Astrocyte (in vitro differentiated cells and primary cell): ENCODE measurements around the gene CARD11. TPM values are rescaled to one million over a fixed set of nuclear protein-coding genes. Genes with fewer than 3 reads are reported as not detected.
A peak's percentile ranks its signal among the peaks of the same experiment; 100 is the strongest.

Source experiments
- DNase-seq: peaks from one replicate; pipeline ENCODE4 v3.0.0-alpha.2; 2010; ENCODE audit warnings: low read depth
- FAIRE-seq: peaks from 2 replicates; lab custom pipeline; 2011; peaks lifted over from hg19 to GRCh38; lab: Jason Lieb, UNC
- H2AFZ ChIP-seq: 2 replicates; pipeline ENCODE4 v1.6.0; 2012; ENCODE audit warnings: low read depth, low read length, inconsistent platforms
- H3K27ac ChIP-seq: 2 replicates; pipeline ENCODE4 v1.5.1; 2011; ENCODE audit warnings: low read depth, low read length, inconsistent platforms
- H3K27me3 ChIP-seq: 2 replicates; pipeline ENCODE4 v1.6.0; 2011; ENCODE audit warnings: low read length, inconsistent platforms; ENCODE audit not compliant: insufficient read depth
- H3K36me3 ChIP-seq: 2 replicates; pipeline ENCODE4 v1.5.1; 2011; ENCODE audit warnings: low read length, inconsistent platforms; ENCODE audit not compliant: insufficient read depth
- H3K4me1 ChIP-seq: 2 replicates; pipeline ENCODE4 v1.5.1; 2011; ENCODE audit warnings: low read length, inconsistent platforms; ENCODE audit not compliant: insufficient read depth
- H3K4me2 ChIP-seq: 2 replicates; pipeline ENCODE4 v1.6.0; 2012; ENCODE audit warnings: low read length, inconsistent platforms
- H3K4me3 ChIP-seq: 2 replicates; pipeline ENCODE4 v1.5.1; 2011; ENCODE audit warnings: low read depth, mild to moderate bottlenecking, low read length, inconsistent platforms; ENCODE audit not compliant: insufficient read depth
- H3K79me2 ChIP-seq: 2 replicates; pipeline ENCODE4 v1.6.0; 2012; ENCODE audit warnings: mild to moderate bottlenecking, low read length, inconsistent platforms; ENCODE audit not compliant: insufficient read depth
- H3K9ac ChIP-seq: 2 replicates; pipeline ENCODE4 v1.6.0; 2012; ENCODE audit warnings: mild to moderate bottlenecking, low read length, inconsistent platforms
- H3K9me3 ChIP-seq: 2 replicates; pipeline ENCODE4 v1.5.1; 2012; ENCODE audit warnings: low read depth, mild to moderate bottlenecking, low read length, inconsistent platforms; ENCODE audit not compliant: insufficient read depth
- H4K20me1 ChIP-seq: 2 replicates; pipeline ENCODE4 v1.6.0; 2012; ENCODE audit warnings: low read length, inconsistent platforms; ENCODE audit not compliant: insufficient read depth
- H3K27ac Mint-ChIP-seq: one replicate; pipeline ENCODE4 v1.8.0; 2021; ENCODE audit warnings: mild to moderate bottlenecking, mixed read lengths; ENCODE audit not compliant: unreplicated experiment
- H3K27me3 Mint-ChIP-seq: one replicate; pipeline ENCODE4 v1.8.0; 2021; ENCODE audit warnings: low read depth, mixed read lengths; ENCODE audit not compliant: unreplicated experiment
- H3K36me3 Mint-ChIP-seq: one replicate; pipeline ENCODE4 v1.8.0; 2021; ENCODE audit warnings: low read depth, mixed read lengths; ENCODE audit not compliant: unreplicated experiment
- H3K4me1 Mint-ChIP-seq: one replicate; pipeline ENCODE4 v1.8.0; 2021; ENCODE audit warnings: low read depth, mixed read lengths; ENCODE audit not compliant: unreplicated experiment
- H3K4me3 Mint-ChIP-seq: one replicate; pipeline ENCODE4 v1.8.0; 2021; ENCODE audit warnings: mild to moderate bottlenecking, moderate library complexity, mixed read lengths; ENCODE audit not compliant: unreplicated experiment
- H3K9me3 Mint-ChIP-seq: one replicate; pipeline ENCODE4 v1.8.0; 2021; ENCODE audit warnings: mild to moderate bottlenecking, mixed read lengths; ENCODE audit not compliant: unreplicated experiment
- EZH2 ChIP-seq: IDR thresholded peaks from 2 replicates; pipeline ENCODE4 v1.6.1; 2012; ENCODE audit warnings: mild to moderate bottlenecking, low read length, inconsistent platforms; ENCODE audit not compliant: insufficient read depth
- total RNA-seq: library from RNA; stranded (reverse); gene quantifications from 2 replicates; pipeline ENCODE4 v1.2.1, GENCODE V29; 2021
- TF ChIP-seq, protein P1 (sequence below): IDR thresholded peaks from 2 replicates; pipeline ENCODE4 v1.5.1; 2011; ENCODE audit warnings: low read depth, mild to moderate bottlenecking, inconsistent platforms, low read length, moderate library complexity; ENCODE audit not compliant: insufficient read depth

The CARD11 gene
- total RNA-seq, 1 donor from 2014 or later, result 9.5 TPM

GRCh38 chr7:3028758-3029093 is 14.9 kb downstream of the CARD11 start:
- no peak overlapping the region for H3K9ac ChIP-seq
- H3K27me3 Mint-ChIP-seq, result no peaks in the 10 kb centered on the region
- no peak overlapping the region for H3K4me3 ChIP-seq
- no peak overlapping the region for H3K4me3 Mint-ChIP-seq
- no peak overlapping the region for H3K27ac ChIP-seq
- H3K27me3 ChIP-seq, result no peaks in the 10 kb centered on the region
- no peaks in the 10 kb centered on the region for H3K9me3 Mint-ChIP-seq
- no peak overlapping the region for H3K27ac Mint-ChIP-seq
- no peaks in the 10 kb centered on the region for H3K36me3 ChIP-seq
- no peaks in the 10 kb centered on the region for H4K20me1 ChIP-seq
- no peak overlapping the region for H2AFZ ChIP-seq
- TF ChIP-seq, protein P1, sequence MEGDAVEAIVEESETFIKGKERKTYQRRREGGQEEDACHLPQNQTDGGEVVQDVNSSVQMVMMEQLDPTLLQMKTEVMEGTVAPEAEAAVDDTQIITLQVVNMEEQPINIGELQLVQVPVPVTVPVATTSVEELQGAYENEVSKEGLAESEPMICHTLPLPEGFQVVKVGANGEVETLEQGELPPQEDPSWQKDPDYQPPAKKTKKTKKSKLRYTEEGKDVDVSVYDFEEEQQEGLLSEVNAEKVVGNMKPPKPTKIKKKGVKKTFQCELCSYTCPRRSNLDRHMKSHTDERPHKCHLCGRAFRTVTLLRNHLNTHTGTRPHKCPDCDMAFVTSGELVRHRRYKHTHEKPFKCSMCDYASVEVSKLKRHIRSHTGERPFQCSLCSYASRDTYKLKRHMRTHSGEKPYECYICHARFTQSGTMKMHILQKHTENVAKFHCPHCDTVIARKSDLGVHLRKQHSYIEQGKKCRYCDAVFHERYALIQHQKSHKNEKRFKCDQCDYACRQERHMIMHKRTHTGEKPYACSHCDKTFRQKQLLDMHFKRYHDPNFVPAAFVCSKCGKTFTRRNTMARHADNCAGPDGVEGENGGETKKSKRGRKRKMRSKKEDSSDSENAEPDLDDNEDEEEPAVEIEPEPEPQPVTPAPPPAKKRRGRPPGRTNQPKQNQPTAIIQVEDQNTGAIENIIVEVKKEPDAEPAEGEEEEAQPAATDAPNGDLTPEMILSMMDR, result no peak
- TF ChIP-seq EZH2, result no peak
- no peaks in the 10 kb centered on the region for H3K4me1 ChIP-seq
- H3K36me3 Mint-ChIP-seq, result no peaks in the 10 kb centered on the region
- H3K9me3 ChIP-seq, result no peaks in the 10 kb centered on the region
- no peak for FAIRE-seq
- no peak for DNase-seq
- peak overlapping the region; percentile 76 for H3K4me2 ChIP-seq
- H3K4me1 Mint-ChIP-seq, result peaks cover 13% of the 10 kb centered on the region
- H3K79me2 ChIP-seq, result no peaks in the 10 kb centered on the region

DNA sequence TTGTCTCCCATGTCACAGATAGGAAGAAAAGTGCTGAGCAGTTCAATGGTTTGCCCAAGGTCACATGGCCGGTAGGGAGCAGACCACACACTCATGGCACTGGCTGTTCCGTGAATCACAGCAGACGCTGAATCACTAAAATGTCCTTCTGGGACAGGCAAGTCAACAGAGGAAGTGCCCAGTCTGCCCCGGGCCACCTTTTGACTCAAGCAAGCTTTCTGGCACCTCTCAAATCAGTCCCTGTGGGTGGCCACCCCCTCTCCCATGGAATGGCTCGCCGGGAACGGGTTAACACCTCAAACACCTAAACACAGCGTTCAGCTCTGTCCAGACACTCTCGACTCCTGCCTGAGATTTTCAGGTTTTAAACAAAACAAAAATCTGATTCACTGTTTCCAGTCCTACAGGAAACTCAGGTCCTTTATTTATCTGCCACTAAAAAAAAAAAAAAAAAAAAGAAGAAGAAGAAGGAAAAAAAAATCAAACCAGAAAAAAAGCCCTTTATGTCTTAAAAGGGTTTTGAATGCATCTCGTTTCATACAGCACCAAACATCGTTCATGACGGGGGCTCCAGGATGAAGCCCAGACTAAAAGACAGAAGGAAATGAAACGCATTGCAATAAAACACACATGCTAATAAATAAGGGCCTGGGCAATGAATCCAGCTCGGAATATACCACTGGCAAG is 15.5 kb downstream of the CARD11 start:
- peak overlapping the region; percentile 54 for H2AFZ ChIP-seq

More for the DNA sequence above, 15.5 kb downstream of the CARD11 start:
- peak overlapping the region; percentile 38 for H3K9ac ChIP-seq
- H3K36me3 Mint-ChIP-seq, result no peaks in the 10 kb centered on the region
- H3K36me3 ChIP-seq, result no peaks in the 10 kb centered on the region
- DNase-seq (peak; percentile 63), FAIRE-seq (no peak)
- no peaks in the 10 kb centered on the region for H3K9me3 ChIP-seq
- peak overlapping the region; percentile 76 for H3K4me2 ChIP-seq
- H4K20me1 ChIP-seq, result no peaks in the 10 kb centered on the region
- H3K4me3 ChIP-seq, result no peak overlapping the region
- H3K27ac Mint-ChIP-seq, result peak overlapping the region; percentile 63
- peaks cover 13% of the 10 kb centered on the region for H3K4me1 Mint-ChIP-seq
- no peaks in the 10 kb centered on the region for H3K79me2 ChIP-seq
- TF ChIP-seq, protein P1, result no peak
- no peak for TF ChIP-seq EZH2
- no peaks in the 10 kb centered on the region for H3K27me3 Mint-ChIP-seq
- no peaks in the 10 kb centered on the region for H3K4me1 ChIP-seq
- H3K4me3 Mint-ChIP-seq, result no peak overlapping the region
- no peak overlapping the region for H3K27ac ChIP-seq
- H3K27me3 ChIP-seq, result no peaks in the 10 kb centered on the region
- H3K9me3 Mint-ChIP-seq, result no peaks in the 10 kb centered on the region
